GM18907 (cell line): ENCODE measurements around the gene KRTAP12-3.
"Not testable (repeated sequence)": the region's sequence is repeated elsewhere in the genome, so short reads cannot be mapped to it uniquely, and the experiment has no call there.

ENCODE experiments used
- ATAC-seq: cut with Tn5 transposase; IDR thresholded peaks from one replicate; pipeline ENCODE4 v1.9.1; 2021; ENCODE audit warnings: mild to moderate bottlenecking, moderate library complexity; ENCODE audit not compliant: unreplicated experiment

The KRTAP12-3 gene, protein sequence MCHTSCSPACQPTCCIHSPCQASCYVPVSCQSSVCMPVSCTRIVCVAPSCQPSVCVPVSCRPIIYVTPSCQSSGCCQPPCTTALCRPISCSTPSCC

DNA sequence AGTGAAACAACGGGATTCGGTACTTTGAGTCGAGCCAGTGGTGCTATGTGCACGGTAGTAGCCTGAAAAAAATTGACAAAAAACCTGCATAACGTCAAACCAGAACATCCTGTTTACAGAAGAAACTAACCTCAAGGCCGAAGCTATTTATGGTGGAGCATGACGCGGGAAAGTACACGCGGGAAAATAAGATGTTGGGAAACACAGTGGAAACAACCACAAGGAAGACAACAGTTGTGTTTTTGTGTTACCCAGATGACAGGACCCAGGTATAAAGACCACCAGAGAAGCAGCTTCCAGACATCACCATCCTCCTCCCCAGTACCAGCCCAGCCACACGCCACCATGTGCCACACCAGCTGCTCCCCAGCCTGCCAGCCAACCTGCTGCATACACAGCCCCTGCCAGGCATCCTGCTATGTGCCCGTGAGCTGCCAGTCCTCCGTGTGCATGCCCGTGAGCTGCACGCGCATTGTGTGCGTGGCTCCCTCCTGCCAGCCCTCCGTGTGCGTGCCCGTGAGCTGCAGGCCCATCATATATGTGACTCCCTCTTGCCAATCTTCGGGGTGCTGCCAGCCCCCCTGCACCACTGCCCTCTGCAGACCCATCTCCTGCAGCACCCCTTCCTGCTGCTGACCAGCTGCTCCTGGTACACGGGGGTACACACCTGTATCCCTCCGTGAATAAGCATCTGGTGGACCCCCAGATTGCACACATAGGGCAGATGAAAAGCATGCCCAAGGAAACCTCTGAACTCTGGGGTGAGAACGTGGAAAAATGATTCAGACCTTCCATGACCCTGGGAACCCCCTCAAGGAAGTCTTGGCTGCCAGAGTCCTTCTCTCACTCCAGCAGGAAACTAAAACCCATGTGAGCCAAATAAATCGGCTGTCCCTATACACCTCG lies at the start of gene KRTAP12-3:
KRTAP12-3 (plus strand) TSS at position 298 of the 906 bp plus-strand sequence; CDS start at position 346, 48 bp downstream.
- no peak for ATAC-seq

DNA sequence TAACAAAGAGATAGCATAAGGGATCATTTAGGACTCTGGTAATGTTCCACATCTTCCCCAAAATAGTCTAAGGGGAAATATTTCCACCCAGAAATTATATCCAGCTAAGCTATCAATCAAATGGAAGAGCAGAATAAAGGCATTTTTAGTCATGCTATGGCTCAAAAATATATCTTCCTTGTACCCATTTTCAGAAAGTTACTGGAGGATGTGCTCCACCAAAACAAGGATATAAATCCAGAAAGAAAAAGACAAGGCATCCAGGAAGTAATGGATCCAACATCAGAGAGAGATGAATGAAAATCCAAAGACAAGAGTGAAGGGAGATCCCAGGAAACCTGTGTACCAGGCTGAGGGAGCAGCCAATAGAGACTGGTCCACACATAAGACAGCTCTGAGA lies 48.5 kb upstream of the KRTAP12-3 start:
- no peak for ATAC-seq

DNA sequence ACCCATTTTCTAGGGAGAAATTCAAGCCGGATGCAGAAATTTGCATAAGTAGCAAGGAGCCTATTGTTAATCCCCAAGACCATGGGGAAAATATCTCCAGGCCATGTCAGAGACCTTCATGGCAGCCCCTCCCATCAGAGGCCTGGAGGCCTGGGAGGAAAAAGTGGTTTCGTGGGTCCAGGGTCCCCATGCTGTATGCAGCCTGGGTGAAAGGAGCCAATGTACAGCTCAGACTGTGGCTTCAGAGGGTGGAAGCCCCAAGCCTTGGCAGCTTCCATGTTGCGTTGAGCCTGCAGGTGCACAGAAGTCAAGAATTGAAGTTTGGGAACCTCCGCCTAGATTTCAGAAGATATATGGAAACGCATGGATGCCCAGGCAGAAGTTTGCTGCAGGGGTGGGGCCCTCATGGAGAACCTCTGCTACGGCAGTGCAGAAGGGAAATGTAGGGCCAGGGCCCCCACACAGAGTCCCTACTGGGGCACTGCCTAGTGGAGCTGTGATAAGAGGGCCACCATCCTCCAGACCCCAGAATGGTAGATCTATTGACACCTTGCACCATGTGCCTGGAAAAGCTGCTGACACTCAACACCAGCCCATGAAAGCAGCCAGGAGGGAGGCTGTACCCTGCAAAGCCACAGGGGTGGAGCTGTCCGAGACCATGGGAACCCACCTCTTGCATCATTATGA lies 47.4 kb upstream of the KRTAP12-3 start:
- ATAC-seq = not testable (repeated sequence)

DNA sequence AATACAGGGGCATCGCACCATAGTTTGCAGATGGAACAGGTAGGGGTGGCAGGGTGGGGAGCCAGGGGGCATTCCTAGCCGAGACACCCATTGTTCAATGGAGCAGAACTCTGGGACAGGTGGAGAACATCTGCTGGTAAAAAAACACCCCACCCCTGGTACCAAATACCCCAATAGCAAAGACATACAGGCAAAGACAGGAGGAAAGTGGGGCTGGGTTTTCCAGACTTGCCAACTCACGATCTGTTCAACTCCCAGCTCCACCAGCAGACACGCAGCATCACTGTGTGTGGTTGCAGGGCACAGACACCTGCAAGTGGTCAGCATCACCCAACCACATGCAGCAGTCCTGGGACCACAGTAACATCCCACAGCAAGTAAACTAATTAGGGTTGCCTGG lies 46.2 kb upstream of the KRTAP12-3 start:
- no peak for ATAC-seq

DNA sequence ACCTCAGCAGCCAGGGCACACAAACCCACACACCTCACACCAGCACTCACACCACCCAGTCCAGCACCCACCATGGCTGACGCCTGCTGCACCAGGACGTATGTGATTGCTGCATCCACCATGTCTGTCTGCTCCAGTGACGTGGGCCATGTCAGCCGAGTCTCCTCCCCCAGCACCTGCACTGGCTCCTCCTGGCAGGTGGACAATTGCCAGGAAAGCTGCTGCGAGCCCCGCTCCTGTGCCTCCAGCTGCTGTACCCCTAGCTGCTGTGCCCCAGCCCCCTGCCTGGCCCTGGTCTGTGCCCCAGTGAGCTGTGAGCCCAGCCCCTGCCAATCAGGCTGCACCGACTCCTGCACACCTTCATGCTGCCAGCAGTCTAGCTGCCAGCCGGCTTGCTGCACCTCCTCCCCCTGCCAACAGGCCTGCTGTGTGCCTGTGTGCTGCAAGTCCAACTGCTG lies 45.7 kb upstream of the KRTAP12-3 start, which contains the start of gene KRTAP10-8:
KRTAP10-8 (plus strand) TSS at position 51 of the 458 bp plus-strand sequence; CDS start at position 73, 22 bp downstream.
- ATAC-seq = no peak

DNA sequence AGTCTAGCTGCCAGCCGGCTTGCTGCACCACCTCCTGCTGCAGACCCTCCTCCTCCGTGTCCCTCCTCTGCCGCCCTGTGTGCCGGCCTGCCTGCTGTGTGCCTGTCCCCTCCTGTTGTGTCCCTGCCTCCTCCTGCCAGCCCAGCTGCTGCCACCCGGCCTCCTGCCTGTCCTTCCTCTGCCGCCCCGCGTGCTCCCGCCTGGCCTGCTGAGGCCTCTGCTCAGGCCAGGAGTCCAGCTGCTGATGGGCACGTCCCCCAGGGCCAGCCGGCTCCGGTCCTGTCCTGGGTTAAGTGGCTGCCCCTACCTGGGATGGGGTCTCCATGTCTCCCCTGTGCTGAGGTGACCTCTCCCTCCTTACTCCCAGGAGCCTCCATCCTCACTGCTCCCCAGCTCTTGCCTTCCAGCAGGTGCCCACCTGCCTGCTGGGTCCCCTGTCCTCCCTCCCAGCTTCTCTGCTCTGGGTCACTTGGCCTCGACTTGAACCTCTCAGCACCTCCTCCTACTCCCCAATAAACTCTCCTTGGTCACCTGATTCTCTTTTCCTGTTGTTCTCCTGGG lies 45.0 kb upstream of the KRTAP12-3 start:
- ATAC-seq = no peak

DNA sequence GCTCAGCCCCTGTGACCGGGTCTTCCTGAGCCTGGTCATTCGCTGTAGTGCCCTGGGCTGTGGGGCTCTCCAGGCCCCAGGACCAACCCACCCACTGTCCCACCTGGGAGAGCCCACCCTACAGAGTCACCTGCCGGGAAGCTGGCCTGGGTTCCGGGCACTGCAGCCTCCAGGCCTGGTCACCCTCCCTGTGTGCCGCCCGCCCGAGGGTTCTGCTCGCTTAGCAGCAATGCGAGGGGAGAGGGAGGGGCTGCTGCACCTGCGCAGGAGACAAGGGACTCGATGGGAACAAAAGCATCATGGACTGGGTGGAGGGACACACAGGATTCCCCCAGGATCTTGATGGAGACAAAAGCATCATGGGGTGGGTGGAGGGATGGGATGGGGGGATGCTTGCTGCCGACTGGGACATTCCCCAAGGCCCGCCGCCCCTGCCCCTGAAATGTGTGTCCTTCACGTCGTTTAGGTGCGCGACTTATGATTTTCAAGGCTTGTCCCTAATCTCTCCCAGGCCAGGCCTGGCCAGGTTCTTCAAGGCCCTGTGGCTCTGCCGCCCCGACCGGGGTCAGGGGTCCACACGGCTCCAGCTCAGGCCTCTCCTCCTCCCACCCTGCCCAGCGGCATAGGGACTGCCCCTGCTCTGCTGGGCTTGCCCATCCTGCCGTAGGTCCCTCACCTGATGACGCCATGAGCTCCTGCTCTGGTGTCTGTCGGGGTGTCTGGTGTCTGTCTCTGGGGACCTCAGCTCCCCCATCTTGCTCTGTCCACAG lies 44.2 kb upstream of the KRTAP12-3 start:
- ATAC-seq = no peak

DNA sequence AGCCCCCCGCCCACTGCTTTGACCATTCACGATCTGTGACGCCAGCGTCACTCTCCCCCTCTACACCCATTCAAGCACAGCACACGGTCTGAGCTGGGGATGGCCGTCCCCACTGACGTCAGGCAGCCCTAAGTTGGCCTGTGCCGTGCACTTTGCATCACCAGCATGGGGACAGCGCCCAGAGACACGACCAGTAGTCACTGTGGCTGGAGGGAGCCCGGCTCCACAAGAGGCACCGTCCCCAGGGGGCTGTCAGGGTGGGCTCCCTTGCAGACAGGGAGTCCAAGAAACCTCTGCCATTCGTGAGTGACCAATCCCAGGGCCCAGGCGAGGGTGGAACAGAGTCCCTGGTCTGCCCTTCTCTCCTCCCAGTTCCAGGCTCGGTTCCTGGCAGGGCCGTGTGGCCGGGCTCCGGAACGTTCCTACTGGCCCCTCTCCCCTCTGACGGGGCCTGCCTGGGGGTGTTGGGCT lies 43.5 kb upstream of the KRTAP12-3 start:
- ATAC-seq = no peak

DNA sequence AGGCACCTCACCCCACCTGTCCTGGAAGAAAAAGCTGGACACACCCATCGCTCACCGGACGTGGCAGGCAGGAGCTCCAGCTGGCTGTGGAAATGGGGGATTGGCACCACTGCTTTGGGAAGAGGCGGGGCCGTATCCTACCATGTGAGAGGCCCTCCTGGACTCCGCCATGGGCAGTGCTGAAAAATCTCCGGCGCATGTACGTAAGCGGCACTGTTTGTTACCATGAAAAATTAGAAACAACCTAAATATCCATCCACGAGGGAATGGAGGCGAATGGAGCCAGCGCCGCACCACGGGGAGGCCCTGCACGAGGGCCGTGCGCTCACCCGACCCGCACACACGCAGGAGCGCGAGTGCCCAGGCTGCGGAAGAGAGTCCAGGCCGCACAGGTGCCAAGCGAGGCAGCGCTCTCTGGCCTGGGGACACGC lies 42.8 kb upstream of the KRTAP12-3 start:
- no peak for ATAC-seq

DNA sequence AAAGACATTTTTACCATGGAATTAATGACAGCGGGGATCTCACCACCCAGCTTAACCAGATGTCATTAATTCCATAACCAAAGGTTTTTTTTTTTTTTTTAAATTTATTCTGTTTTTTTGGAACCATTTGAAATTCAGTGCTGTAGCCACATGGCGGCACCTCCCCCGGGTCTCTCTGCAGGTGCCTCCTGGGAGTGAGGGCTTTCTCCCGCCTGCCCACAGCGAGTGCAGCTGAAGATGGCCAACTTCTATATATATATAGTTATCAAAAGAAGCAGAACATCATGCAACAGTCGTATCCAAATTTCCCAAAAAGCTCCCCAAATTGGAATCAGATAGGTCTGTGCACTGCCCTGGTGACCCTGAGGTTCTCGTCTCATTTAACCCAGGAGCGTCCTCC lies 42.3 kb upstream of the KRTAP12-3 start:
- ATAC-seq = no peak

DNA sequence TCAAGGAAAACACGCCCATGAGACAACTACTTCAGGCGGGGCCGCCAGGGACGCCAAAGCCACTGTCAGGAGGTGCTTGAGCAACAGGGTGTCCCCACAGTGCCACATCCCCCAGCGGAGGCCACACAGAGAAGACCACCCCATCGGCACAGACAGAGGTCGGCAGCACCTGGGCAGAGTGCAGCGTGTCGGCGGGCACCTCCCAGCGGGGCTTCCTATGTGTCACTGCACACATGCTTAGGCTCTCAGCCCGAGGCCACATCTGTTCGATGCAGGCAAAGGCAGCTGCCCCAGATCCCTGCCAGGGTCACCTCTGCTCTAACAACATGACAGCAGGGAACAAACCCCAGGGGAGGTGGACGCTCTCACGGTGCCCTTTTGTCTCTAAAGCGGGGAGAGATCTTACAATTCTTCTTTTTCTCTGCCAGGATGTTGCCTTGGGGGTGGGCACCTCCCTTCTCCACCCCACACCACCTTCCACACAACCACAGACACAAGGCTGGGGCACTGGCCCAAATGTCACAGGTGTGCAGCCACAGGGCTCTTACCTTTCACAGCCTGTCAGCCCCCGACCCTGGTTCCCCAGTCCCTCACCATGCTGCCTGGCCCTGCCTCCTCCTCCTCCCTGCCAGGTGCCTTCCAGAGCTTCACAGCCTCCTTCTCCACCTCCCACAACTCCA lies 41.7 kb upstream of the KRTAP12-3 start:
- ATAC-seq = no peak

DNA sequence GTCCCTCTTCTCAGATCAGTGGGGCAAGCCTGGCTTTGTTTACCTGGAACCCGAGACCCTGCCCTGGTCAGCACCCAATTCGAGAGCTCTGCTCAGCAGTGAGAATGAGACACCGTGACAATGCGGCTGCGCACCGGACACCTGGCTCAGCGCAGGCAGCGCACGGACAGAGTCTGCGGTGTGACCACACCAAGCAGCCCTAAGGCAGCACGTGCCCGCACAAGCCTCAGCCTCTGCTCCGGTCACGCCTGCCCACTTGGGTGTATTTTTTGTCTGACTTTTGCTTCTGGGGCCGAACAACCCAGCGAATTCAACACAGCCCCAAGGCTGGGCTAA lies 41.2 kb upstream of the KRTAP12-3 start:
- no peak for ATAC-seq

DNA sequence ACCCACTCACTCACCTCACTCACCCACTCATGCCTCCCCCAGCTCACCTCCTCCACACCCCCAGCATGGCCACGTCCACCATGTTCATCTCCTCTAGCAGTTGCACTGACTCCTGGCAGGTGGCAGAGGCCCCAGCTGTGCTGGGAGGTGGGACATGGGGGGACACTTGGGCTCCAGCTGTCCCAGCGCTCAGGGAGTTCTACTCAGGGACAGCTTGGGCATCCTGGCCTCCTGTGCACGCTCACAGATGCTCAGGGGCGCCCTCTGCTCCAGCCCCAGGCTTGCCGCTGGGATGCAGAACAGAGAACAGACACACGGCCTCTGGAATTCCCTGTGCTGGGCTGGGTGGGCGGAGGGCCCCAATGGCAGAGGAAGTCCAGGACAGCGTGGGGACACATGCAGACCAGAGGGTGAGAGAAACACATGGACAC lies 40.6 kb upstream of the KRTAP12-3 start:
- no peak for ATAC-seq

DNA sequence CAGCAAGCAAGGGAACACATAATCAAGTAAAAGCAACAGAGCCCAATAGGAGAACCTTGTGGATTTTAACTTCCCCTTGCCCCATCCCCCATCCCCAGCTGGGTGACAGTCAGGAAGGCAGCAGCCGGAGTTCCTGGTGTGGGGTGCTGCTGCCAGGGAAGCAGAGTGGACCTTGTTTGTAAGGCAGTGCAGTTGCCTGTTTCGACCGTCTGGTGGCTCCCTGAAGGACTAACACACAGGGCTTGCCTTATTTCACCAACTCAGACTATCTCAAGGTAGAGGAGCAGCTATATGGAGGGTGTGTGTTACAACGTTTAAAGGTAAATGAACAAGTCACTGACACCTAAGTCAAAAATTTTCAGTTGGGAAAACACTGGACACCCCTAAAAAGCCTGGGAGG lies 39.2 kb upstream of the KRTAP12-3 start:
- ATAC-seq = no peak

DNA sequence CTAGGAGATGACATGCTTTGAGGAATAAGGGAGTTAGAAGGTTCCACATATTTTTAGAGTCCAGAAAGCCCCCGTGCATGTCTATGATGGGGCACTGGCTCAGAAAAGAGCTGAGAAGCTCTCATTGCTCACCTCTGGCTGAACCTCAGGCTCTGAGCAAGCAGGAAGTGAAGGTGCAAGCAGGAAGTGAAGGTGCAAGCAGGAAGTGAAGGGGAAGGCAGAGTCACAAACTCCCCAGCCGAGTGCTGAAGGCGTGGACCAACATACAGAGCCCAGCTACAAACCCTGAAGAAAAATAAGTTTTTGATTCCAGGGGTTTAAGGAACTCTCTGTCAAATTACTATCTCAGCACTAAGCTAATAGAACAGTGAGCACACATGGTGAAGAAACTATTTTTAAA lies 38.8 kb upstream of the KRTAP12-3 start:
- no peak for ATAC-seq

DNA sequence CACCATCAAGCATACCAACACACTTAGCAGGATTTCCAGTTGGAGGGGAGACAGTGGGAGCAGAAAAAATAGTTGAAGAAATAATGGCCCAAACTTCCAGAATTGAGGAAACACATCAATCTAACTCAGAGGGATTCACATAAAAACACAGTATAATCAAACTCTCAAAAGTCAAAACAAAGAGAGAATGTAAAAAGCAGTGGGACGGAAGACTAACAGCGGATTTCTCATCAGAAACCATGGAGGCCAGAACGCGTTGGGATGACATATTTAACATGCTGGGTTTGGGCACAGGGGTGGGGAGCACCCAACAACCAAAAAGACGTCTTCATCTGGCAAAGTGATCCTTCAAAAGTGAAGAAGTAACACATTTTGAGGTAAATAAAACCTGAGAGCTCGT lies 37.8 kb upstream of the KRTAP12-3 start:
- ATAC-seq = no peak

DNA sequence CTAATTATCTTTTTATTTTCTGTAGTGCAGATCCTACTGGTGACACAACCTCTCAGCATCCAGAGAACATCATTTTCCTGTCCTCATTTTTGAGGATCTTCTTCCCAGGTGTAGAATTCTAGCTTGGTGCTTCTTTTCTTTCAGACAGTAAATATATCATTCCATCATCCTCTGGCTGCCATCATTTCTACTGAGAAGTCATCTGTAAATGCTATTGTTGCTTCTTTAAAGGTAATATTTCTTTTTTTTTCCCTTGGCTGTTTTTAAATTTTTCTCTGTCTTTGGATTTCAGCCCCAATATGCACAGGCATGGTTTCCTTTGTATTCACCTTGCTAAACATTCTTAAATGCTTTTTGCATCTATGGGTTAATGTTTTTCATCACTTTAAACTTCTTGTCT lies 34.2 kb upstream of the KRTAP12-3 start:
- ATAC-seq = no peak

DNA sequence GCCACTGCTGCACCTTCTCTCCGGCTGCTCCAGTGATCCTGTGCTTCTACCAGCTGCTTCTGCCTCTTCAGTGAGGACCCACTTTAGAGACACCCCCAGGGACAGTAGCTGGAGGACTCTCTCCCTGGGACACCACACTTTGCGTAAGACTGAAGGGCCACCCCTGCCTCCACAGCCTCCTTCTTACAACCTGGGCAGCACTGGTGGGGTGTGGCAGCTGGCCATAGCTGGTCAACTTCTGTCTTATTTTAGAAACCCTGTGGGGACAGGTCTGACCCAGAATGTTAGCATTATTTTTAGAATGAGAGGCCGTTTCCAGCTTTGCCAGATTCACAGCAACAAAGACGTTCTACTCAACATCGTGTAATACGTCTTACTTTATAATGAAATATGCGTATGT lies 32.0 kb upstream of the KRTAP12-3 start:
- ATAC-seq = no peak

DNA sequence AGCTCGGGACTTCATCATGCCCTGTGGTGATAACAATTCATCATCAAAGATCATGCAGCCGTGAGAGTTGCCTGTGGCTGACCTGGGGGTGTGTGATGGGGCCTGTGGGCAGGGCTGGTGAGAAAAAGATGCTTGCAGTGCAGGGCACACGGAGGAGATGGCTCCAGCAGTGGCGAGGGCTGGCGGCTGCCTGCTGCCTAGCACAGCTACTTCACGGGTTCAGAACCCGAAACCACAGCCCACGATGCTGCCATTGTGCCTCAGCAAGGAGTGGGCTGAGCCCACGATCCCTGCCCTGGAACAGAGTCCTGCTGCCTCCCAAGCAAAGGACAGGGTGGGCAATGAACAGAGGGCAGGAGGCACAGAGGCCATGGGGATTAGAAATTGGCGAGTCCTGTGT lies 31.5 kb upstream of the KRTAP12-3 start:
- ATAC-seq = no peak

DNA sequence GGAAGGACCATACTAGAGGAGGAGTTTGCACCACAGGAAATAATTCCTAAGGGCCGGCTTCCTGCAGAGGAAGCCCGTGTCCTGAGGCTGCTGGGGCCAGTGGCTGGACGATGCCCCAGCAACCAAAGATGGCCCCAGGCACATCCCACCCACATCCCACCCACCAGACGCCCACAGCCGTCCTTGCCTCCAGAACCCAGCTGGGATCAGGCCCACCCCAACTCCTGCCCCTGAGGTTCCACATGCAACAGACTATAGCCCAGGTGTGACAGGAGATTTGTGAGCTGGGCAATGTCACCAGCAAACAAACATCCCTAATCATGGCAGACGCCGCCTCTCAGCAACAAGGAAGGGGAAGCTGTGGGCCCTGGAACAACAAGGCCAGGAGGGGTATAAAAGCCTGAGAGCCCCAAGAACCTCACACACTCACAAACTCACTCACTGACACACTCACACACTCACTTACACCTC lies 31.0 kb upstream of the KRTAP12-3 start, which contains the start of gene KRTAP10-9:
KRTAP10-9 (plus strand) TSS at position 421 of the 471 bp plus-strand sequence. CDS start 79 bp downstream, outside the sequence.
- no peak for ATAC-seq
